ENCODE measurements around the gene C20orf204.

DNA sequence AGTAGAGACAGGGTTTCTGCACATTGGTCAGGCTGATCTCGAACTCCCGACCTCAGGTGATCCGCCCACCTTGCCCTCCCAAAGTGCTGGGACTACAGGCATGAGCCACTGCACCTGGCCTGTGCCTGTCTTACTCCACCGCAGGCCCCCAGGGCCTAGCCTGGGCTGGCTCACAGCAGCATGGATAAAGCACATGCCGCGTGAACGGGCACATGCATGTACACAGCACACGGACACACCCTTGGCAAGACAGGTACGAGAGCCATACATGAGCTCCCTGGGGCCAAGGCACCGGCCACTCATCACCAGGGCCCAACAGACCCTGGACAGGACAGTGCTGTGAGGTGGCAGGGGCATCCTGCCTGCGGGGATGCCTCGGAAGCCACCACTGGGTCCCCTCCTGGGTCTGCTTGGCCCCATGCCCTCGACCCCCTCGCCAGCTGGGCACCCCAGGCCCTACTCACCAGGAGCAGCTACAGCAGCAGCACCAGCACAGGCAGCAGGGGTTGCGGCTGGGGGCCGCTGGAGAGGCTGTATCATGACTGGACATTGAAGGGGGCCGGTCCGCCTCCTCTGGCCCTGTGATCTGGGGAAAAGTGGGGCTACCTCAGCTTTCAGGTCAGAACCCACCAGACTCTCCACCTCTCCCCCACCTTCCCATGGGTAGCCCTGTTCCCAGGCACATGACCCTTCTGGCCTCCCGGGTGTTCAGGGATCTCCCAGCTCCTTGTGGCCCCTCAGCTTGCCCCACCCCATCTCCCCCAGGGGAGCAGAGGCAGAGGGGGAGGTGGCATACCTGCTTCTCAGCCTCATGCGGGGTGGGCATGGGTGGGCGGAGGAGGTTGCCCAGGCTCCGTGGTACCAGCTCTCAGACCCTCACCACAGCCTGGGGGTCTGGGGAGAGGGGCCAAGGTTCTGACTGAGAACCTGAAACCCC, 40.3 kb downstream of the C20orf204 start:
- TF ChIP-seq, protein P1, sequence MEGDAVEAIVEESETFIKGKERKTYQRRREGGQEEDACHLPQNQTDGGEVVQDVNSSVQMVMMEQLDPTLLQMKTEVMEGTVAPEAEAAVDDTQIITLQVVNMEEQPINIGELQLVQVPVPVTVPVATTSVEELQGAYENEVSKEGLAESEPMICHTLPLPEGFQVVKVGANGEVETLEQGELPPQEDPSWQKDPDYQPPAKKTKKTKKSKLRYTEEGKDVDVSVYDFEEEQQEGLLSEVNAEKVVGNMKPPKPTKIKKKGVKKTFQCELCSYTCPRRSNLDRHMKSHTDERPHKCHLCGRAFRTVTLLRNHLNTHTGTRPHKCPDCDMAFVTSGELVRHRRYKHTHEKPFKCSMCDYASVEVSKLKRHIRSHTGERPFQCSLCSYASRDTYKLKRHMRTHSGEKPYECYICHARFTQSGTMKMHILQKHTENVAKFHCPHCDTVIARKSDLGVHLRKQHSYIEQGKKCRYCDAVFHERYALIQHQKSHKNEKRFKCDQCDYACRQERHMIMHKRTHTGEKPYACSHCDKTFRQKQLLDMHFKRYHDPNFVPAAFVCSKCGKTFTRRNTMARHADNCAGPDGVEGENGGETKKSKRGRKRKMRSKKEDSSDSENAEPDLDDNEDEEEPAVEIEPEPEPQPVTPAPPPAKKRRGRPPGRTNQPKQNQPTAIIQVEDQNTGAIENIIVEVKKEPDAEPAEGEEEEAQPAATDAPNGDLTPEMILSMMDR (IDR thresholded peaks at IDR 0.05; ENCODE audit: low read depth, low read length): no peak
- no peak for TF ChIP-seq EZH2phosphoT487 (IDR thresholded peaks at IDR 0.05; ENCODE audit: low read depth)

All from OCI-LY3 (cell line).